Activated CD4-positive, alpha-beta T cell treated with anti-CD3 and anti-CD28 coated beads, Interleukin-2, amount 50 U/mL, for 16 hours (primary cell): Measurements from ENCODE around the gene SRGAP2C.
"Not testable (repeated sequence)": the region's sequence is repeated elsewhere in the genome, so short reads cannot be mapped to it uniquely, and the experiment has no call there.

Source experiments
- DNase-seq: peaks from one replicate; pipeline ENCODE4 v3.0.0-alpha.2; 2020

The SRGAP2C gene

DNA sequence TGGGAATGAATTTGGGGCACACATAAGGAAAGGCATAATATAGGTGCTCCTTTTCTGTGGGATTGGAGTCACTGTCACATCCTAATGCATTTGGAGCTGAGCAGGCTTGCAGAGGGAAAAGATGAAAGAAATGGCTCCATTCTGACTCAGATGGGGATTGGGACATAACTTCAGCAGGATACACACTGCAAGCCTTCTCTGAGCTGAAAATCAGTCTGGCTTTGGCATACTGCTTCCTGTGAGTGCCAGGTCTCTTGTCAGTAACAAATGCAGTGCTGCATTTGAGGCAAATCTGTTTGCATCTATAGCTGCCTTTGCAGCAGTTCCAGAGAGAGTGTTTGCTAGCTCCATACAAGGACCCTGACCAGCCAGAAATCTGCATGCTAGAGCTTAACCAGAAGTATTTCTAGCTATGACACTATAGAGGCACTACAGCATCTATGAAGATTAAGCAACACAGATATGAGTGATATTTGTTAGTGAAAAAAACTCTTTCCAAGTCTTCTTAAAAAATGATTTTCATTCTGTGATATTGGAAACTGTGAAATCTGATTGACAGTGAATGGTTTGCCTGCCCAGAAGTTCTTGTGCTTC, 98.9 kb downstream of the SRGAP2C start:
- DNase-seq, result not testable (repeated sequence)

DNA sequence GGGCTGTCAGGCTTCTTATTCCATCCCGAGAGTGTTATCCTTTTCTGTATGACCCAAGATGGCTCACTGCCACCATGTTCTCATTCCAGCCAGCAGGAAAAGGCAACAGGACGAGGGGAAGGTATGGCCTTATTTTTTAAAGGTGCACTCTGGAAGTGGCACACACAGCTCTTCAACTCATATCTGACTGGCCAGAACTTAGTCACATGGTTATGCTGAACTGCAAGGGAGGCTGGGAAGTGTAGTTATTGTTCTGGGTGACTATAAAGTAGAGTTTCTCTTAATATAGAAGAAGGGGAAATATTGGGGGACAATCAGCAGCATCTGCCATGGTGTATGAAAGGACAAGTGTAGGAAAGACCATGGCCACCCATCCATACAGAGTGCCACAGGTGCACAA, 107.8 kb downstream of the SRGAP2C start:
- DNase-seq, result not testable (repeated sequence)

DNA sequence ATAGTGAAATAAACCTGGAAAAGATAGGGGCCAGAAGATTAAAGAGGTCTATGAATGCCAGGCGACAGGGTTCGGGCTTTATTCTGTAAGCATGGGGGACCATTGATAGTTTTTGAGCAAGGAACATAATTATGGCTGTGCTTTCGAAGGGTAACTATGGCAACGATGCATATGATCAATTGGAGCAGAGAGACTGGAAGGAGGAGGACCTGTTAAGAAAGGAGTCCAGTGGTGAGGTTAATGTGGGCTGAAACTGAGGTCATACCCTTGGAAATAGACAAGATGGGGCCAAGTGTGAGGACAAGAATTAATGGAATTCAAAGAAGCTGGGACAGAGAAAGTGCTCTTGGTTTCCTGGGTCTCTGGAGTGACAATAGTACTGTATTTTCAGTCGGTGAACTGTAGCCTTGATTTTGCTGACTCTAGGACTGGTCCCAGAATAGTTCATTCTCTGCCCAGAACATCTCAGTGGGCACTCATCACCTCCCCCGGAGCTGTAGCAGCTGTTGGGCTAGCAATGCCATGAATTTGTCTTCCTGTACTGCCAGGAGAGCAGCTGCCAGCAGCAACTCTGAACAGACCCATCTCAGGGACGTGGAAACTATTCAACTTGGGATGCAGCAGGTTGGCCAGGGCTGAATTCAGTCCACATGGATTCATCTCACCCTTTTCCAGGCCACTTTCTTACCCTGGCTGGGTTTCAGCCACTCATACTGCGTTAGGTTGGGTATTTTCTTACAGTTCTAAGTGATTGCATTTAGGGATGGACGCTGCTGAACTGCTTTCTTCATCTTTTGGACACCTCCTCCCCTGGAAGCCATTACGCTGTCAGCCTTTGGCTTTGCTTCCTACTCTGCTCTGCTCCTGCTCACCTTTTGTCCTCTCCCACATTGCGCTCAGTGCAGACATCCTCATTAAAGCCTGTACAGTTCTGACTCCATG, 108.8 kb downstream of the SRGAP2C start:
- not testable (repeated sequence) for DNase-seq

DNA sequence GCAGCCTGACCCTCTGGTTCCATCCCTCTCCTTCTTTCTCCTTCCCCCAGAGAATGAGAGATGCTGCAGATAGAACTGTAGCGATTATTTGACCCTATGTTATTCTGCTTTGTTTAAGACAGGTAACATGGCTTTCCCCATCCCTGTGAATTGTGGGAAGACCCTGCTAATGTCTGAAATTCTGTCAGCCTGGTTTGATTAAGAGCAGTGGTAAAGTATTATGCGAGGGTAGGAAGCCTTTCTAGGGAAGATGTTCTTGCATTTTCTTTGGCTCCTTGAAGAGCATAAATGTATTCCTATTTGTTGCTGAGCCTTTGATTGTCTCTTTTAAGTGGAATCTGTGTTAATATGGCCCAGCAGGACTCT, 109.4 kb downstream of the SRGAP2C start:
- not testable (repeated sequence) for DNase-seq

DNA sequence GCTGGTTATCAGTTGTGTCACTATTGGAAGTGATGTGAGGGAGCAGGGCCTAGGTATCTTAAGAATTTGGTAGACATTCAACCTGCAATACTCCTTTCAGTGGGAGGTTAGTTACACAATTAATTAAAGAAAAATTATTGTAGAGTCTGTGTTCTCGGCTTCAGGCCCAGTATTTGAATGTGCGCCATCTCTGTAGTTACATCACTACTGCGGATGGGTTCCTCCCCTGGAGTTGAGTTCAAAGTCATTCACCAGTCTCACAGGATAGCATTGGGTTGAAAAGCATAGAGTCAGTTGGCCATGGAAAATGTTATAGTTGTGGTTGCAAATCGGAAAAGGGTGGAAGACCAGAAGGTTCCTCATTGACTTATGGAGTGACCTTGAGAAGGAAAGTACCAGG, 111.8 kb downstream of the SRGAP2C start:
- DNase-seq, result not testable (repeated sequence)

DNA sequence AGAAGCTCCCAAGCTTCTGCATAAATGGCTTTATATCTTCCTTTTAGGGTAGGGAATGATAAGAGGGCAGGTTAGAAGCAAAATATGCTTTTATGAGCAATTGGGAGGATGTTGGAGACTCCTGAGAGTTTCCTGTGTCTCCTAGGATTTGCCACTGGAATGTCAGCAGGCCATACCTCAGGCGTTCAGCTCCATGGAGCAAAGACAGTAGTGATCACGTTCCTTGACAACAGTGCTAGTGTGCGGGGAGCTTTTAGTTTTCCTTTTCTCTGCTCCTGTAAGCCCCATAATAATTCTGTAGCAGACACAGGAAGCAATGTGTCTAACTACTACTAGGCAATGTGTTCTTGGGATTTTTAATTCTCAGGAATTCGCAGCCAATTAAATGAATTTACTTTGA, 113.8 kb downstream of the SRGAP2C start:
- DNase-seq, result not testable (repeated sequence)

DNA sequence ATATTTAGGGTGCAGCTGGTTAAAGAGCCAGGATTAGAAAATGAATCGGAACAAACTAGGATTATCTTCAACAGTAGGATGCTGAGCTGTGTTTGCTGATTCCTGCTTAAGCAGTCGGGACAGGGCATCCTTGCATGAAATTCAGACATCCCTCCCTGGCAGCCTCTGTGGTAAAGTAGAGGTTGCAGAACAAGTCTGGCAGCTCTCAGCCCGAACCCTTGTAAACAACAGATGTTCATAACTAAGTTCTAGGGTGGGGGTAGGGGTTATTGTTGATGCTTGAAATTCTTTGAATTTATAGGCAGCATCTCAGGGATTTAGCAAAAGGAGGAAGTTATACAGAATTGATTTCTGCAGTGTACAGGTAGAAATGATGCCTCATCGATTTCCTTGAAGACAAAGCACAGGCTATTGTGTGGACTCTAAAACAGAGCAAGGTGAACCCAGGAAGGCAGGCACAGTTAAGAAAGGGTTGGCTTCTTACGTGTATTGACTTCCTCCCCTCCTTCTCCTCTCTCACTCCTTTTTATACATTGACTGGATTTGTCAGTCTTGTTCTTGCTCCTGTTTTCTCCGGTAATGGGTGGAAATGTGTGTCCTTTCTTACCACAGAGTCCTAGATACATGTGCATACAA, 114.9 kb downstream of the SRGAP2C start:
- not testable (repeated sequence) for DNase-seq

DNA sequence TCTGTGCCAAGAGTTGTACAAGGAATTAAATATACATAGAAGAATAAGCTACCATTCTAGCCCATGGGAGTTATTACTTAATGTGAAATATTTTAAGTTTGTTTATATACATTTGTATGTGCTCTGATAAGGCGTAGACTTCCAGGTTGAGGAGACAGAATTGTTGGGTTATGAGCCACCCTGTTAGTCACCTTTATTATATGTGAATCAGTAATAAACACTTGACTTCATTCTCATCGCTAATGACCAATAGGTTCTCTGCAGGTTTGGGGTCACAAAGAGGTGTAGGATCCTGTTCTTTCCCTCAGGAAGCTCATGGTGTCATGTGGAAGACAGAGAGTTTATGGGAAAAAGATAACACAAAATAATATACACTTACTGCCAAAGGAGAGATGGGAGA, 117.1 kb downstream of the SRGAP2C start:
- not testable (repeated sequence) for DNase-seq

DNA sequence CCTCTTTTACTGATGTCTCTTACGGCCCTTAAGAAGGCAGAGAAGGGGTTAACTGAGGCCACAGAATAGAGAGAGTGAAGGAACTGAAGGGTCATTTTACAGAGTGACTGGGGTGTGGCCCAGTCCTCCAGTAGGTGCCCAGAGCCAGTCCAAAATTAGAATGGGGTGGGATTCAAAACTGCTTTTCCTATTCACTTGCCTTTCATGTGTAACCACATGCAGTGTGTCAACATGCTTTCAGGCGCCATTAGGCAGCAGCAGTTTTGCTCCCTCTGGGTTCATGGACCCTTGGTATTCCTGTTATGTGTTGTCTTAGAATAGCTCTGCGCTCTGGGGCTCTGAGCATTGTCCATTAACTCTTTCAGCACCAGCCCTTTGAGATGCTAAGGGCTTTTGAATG, 123.0 kb downstream of the SRGAP2C start:
- DNase-seq, result not testable (repeated sequence)

DNA sequence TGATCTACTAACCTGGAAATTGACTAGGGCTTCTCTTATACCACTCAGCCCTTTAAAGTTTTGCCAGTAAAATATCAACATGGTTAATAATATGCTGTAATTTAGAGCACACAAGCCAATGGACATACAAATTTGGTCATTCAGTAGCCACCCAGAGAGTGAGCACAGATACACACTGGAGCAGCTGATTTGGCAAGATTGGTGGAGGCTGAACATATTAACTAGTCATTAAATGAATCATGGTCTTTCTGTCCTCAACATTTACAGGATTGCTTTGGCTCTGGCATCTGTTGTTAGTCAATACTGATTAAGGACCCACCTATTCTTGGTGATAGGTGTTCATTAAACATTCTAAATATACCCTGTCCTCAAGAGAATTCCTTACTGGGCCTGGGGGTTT, 130.7 kb downstream of the SRGAP2C start:
- DNase-seq, result not testable (repeated sequence)

DNA sequence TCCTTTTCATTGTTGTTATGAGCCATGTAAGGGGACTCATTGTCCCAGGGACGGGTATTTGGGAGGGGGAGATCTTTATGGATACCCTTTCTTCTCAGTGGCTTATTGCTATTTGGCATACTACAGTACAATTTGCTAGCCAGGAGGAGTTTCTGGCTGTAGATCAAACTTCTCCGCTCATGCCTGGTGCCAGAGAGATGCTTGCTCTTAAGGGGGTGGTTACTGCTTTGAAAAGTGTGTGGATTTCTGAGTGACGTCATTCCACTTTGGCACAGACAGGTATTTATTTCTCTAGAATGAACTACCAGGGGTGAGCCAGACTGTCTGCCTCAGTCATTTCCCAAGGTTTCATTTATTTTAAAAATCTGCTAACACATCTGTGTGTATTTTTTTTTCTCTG, 131.3 kb downstream of the SRGAP2C start:
- DNase-seq, result not testable (repeated sequence)

DNA sequence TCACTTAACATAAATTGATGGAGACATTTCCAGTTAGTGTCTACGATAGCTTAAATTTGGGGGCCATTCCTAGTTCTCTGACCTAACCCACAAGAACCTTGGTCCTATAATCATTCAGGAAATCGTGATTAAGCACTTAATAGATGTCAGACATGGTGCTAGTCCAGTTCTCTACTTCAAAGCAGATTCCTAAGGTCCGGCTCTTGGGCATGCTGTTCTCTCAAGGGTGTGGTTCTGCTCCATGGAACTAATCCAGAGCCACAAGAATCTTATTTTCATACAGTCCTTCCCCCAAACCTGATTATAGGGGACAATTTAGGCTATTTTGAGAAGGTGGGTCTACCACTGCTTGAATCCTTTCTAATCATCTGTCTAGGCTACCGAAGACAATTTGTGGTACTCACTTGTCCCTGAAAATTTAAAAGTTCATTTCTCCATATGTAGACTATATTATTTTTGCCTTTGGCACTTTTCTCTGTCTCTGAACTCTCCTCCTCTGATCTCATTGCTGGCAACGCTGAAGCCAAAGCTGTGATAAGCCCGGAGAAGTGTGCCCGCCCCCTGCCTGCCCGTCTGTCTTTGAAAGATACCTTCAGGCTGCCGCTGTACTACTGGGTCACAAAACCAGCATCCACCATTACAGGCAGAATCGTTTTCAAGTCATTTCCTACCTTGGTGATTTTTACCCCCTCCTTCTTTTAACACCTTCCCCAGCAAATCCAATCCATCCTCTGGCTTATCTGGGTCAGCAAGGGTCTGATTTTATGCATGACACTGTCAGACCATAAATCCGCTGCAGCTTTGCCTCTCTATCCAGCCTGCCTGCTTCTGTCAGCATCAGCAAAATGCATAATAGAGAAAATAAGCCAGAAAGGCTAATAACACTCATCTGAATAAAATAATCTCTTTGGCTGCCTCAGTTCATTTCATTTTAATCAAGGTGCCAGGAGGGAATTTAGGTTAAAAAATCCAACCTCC, 133.0 kb downstream of the SRGAP2C start:
- DNase-seq, result not testable (repeated sequence)

DNA sequence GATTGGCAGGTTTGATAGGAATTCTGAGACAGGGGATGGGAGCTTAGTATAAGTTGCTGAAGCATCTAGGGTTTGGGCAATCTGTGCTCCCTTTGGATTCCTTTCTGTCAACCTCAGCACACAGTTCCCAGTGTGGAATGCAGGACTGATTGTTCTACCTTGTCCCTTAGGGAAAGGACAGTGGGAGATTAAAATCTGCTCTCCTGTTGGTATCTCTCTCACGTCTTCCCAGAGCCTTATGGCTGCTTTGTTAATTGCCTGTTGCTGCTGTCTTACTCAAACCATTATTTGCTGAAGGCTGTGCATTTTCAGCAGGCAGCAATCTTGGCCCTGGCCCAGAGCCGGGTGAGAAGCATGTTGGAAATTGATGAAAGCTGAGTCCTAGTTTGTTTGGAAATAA, 133.9 kb downstream of the SRGAP2C start:
- not testable (repeated sequence) for DNase-seq

DNA sequence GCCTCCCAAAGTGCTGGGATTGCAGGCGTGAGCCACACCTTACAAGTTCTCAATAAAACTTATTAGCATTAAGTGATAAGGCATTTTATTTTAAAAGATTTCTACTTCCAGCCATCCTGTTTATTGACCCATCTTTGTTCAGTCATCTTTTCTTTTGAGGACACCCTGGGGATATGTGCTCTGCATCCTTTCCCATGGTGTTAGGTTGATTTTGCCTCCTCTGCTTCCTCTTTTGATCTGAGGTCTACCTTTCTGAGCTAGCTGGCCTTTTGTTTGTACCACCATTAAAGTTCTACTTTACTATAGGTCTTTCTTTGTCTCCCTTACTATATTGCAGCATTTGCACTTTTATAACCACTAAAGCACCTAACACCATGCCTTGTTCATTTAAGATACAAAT, 136.9 kb downstream of the SRGAP2C start:
- DNase-seq, result not testable (repeated sequence)

DNA sequence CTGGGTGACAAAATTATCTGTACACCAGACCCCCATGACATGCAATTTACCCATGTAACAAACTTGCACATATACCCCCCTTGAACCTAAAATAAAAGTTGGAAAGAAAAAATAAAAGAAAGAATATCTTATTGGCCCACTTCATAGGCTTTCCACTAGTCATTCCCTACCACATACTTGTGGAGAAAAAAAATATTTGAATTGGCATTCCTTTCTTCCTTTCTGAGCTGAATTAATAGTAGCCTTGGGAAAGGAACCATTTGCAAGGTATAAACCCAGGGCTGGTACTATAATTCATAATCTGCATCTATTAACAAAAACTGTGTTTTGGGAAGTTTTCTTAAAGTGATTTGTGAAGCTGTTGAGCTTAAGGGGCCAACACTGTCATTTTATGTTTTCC, 140.0 kb downstream of the SRGAP2C start:
- DNase-seq, result not testable (repeated sequence)

DNA sequence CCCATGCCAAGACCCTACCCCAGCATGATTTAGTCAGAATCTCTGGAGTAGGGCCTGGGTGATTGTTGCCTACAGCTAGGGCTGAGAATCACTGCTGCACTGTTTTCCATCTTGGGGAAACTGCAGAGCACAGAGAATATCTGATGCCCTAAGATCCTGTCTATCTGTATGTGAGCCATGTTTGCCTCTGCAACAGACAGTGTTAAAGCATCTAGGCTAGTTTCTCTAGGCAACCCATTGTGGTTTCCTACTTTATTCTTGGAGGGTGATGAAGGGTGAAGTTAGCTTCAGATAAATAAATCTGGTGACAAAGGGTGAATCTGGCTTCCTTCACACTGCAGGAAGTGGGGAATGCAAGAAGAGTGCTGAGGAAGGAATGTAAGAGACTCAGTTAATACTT, 147.4 kb downstream of the SRGAP2C start:
- DNase-seq, result not testable (repeated sequence)

DNA sequence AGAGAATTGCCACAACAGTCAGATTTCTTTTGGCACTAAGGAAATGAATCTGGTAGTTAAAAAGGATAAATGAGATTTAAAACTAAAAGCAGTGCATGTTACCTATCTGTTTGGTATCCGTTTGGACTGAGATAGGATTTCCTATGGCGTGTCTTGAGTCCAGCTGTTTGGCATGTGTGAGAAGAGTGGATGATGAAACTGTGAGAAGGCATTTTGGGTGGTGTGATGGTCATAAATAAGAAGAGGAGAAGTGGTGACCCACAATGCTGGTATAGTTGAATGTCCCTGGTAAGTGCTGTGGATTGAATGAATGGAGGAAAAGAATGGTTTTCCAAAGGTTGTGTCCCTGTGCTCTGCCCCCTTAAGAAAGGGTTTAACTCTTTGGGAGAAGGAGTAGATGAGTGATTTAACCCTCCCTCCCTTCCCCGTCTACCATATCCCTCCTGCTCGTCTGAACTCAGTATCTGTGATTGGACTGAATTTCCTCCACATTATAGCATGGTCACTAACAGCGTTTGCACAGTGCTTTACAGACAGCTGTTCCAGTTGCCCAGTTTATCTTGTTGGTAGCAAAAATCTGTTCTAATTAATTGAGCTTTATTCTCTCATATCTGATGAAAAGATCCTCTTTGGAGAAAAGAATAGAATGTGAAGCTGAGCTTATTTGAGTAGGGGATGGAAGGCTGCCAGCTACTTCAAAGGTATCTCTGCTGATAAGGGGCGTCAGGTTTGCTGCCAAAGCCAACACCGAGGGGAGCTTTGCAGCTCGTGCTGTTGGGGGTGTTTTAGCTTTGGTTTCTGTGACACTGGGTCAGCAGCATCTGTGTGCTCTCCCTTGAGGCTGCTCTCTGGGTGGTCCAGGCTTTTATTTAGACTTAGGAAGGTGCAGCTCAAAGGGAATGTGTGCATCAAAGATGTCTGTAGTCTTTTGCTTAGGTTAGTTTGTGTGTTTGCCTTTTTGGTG, 148.1 kb downstream of the SRGAP2C start:
- not testable (repeated sequence) for DNase-seq

DNA sequence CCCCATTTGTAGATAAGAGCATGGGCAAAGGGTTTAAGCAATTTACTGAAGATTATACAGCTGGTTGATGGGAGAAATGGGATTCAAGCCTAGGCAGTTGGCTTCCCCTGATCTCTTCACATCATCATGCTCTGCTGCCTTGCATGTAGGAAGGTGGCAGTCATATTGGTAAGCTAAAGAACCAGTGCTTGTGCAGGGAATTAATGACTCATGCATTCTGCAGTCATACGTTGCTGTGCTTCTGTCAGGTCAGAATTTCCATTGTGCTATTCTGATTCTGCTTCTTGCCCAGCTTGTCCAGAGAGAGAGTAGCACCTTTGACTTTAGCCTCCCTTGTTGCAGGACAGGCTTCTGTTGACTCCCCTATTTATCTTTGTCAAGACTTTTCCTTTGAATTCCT, 153.2 kb downstream of the SRGAP2C start:
- DNase-seq, result peak; percentile 6

DNA sequence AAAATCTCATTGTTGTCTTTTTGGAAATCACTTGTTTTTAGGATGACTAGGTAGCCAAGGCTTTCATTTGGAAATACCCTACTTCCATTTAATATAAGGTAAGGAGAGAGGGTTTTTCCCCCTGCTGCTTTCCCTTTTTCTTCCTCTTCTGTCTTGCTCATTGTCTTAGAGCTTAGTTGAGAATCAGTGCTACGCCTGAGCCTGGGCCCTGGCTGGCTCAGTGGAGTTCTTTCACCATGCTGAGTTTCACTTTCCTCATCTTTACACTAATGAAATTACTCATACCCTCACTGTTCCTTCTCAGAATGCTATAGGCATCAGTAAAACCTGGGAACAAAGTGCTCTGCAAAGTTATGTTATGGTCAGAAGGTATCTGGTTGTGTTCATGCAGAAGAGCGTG, 154.8 kb downstream of the SRGAP2C start:
- not testable (repeated sequence) for DNase-seq

DNA sequence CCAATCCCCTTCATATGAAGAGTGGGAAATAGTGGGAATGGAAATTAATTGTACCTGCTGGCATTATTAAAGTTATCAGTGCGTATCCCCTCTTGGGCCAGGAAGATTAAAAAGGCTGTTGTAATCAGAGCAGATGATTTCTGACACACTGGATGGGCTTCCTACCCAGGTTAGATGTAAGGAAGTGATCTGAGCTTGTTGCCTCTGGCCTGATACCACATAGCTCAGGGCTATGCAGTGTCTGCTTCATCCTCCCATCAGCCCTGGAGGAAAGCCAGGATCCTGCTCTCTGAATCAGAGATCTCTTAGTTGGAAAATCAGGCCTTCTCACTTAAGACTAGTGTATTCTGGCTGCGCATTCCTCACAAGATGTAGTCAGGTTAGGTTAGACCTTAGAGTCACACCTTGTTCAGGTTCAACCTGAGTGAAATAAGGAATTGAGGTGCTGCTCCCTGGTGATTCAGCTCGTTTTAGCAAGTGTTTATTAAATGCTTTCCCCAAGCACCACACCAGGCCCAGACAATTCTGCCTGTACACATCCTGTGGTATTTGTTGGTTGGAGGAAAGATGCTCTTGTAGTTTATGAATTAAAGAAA, 158.6 kb downstream of the SRGAP2C start:
- not testable (repeated sequence) for DNase-seq

DNA sequence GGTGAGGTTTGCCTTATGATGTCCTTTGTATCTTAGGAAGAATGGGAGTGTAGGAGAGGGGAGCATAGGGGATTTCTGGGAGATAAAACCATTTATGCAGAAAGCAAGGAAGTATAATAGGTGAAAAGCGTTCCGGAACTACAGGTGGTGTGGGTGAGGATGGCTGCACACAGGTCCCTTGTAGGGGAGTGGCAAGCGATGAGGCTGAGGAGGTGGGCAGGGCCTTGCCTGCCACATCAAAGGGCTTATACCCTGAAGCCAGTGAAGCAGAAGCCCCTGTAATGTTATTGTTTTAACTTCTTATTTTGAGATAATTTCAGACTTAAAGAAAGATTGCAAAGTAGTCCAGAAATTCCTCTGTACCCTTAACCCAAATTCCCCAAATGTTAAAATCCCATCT, 159.6 kb downstream of the SRGAP2C start:
- DNase-seq, result not testable (repeated sequence)
